ENCODE results near the gene NXN.
"Not testable (repeated sequence)": the region's sequence is repeated elsewhere in the genome, so short reads cannot be mapped to it uniquely, and the experiment has no call there.

The NXN gene

GRCh38 chr17:830381-830780 lies 149.2 kb downstream of the NXN start:
- no peak for DNase-seq (ENCODE audit: low spot score)

- not testable (repeated sequence) for DNase-seq (ENCODE audit: low spot score)
Measured at GRCh38 chr17:829614-830013, 150.0 kb downstream of the NXN start.

- DNase-seq (ENCODE audit: low spot score), result no peak
Measured at GRCh38 chr17:828761-829160, 150.8 kb downstream of the NXN start.

- no peak for DNase-seq (ENCODE audit: low spot score)
Measured at GRCh38 chr17:826778-827177, 152.8 kb downstream of the NXN start.

GRCh38 chr17:825216-825615 lies 154.4 kb downstream of the NXN start:
- DNase-seq (ENCODE audit: low spot score), result no peak

GRCh38 chr17:824378-824777 lies 155.2 kb downstream of the NXN start:
- no peak for DNase-seq (ENCODE audit: low spot score)

- no peak for DNase-seq (ENCODE audit: low spot score)
Measured at GRCh38 chr17:823501-823902, 156.1 kb downstream of the NXN start.

- no peak for DNase-seq (ENCODE audit: low spot score)
Measured at GRCh38 chr17:819251-819650, 160.3 kb downstream of the NXN start.

GRCh38 chr17:814371-814770 lies 165.2 kb downstream of the NXN start:
- no peak for DNase-seq (ENCODE audit: low spot score)

- no peak for DNase-seq (ENCODE audit: low spot score)
Measured at GRCh38 chr17:812638-813204, 166.9 kb downstream of the NXN start.

GRCh38 chr17:811051-811784 lies 168.4 kb downstream of the NXN start:
- no peak for DNase-seq (ENCODE audit: low spot score)

GRCh38 chr17:807523-808294 lies 171.9 kb downstream of the NXN start:
- no peak for DNase-seq (ENCODE audit: low spot score)

- no peak for DNase-seq (ENCODE audit: low spot score)
Measured at GRCh38 chr17:806781-807522, 172.6 kb downstream of the NXN start.

- DNase-seq (ENCODE audit: low spot score), result no peak
Measured at GRCh38 chr17:806346-806745, 173.2 kb downstream of the NXN start.

- not testable (repeated sequence) for DNase-seq (ENCODE audit: low spot score)
Measured at GRCh38 chr17:805886-806285, 173.7 kb downstream of the NXN start.

GRCh38 chr17:804541-805435 lies 174.8 kb downstream of the NXN start:
- DNase-seq (ENCODE audit: low spot score), result no peak

GRCh38 chr17:802901-803881 lies 176.4 kb downstream of the NXN start:
- DNase-seq (ENCODE audit: low spot score), result no peak

GRCh38 chr17:802481-802880 lies 177.1 kb downstream of the NXN start:
- DNase-seq (ENCODE audit: low spot score), result no peak

GRCh38 chr17:801660-802059 lies 177.9 kb downstream of the NXN start:
- DNase-seq (ENCODE audit: low spot score), result no peak
